ENCODE data around the gene BICD1. TPM values are rescaled to one million over a fixed set of nuclear protein-coding genes. Genes with fewer than 3 reads are reported as not detected.

BICD1 gene
- total RNA-seq, 1 donor from 2014 or later = 49.5 TPM

DNA sequence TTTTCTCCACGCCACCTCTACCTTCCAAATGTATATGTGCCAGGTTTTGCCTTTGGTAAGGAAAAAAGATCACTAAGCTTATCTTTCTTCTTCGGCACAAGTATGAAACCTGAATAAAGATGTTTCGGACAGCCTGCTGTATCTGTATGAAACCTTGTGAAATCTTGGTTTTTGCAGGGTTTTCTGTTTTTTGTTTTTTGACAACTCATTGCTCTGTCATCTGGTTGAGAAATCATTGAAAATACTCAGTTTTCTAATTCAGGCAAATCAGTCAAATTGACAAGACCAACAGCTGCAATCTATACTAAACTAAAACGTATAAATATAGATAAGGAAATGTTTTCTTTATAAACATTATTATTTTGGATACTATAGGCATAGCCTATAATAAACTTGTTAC is 229.6 kb downstream of the BICD1 start:
- H3K4me1 Mint-ChIP-seq = no peaks in the 10 kb centered on the region
- TF ChIP-seq, protein P1, sequence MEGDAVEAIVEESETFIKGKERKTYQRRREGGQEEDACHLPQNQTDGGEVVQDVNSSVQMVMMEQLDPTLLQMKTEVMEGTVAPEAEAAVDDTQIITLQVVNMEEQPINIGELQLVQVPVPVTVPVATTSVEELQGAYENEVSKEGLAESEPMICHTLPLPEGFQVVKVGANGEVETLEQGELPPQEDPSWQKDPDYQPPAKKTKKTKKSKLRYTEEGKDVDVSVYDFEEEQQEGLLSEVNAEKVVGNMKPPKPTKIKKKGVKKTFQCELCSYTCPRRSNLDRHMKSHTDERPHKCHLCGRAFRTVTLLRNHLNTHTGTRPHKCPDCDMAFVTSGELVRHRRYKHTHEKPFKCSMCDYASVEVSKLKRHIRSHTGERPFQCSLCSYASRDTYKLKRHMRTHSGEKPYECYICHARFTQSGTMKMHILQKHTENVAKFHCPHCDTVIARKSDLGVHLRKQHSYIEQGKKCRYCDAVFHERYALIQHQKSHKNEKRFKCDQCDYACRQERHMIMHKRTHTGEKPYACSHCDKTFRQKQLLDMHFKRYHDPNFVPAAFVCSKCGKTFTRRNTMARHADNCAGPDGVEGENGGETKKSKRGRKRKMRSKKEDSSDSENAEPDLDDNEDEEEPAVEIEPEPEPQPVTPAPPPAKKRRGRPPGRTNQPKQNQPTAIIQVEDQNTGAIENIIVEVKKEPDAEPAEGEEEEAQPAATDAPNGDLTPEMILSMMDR (conservative IDR thresholded peaks at IDR 0.05) = no peak
- no peak overlapping the region for H3K4me3 Mint-ChIP-seq
- H3K9me3 Mint-ChIP-seq = no peaks in the 10 kb centered on the region
- no peak overlapping the region for H3K27ac Mint-ChIP-seq (ENCODE audit: unreplicated experiment)
- H3K27me3 Mint-ChIP-seq (ENCODE audit: low read depth) = no peaks in the 10 kb centered on the region
- DNase-seq (ENCODE audit: low read depth, low spot score) = no peak
- H3K36me3 Mint-ChIP-seq (ENCODE audit: low read depth) = peaks cover 3% of the 10 kb centered on the region

DNA sequence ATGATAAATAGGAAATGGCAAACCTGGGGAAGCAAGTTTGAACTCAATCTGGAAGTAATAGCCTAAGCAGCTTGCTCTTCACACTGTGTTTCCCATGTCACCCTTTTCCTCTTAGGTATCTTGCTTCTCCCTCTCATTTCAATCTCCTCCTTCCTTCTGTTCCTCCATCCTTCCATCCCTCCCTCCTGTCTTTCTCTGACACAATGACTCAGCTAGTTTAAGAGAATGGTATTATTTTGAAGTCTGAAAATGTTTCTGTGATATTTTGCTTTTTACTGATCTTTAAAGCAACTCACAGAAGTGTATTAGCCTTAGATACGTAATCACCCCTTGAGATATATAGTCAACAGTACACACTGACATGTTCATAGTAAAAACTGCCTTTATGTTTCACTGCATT is 236.8 kb downstream of the BICD1 start:
- Mint-ChIP-seq H3K27ac (ENCODE audit: unreplicated experiment) (peak overlapping the region; percentile 71), H3K9me3 (no peaks in the 10 kb centered on the region), H3K4me1 (no peaks in the 10 kb centered on the region), H3K36me3 (ENCODE audit: low read depth) (peaks cover 3% of the 10 kb centered on the region), H3K27me3 (ENCODE audit: low read depth) (no peaks in the 10 kb centered on the region), H3K4me3 (no peak overlapping the region)
- no peak for DNase-seq (ENCODE audit: low read depth, low spot score)
- TF ChIP-seq, protein P1 (conservative IDR thresholded peaks at IDR 0.05) = no peak

GRCh38 chr12:32344047-32344446 is 237.4 kb downstream of the BICD1 start:
- Mint-ChIP-seq H3K9me3 (no peaks in the 10 kb centered on the region), H3K36me3 (ENCODE audit: low read depth) (peaks cover 3% of the 10 kb centered on the region), H3K4me3 (no peak overlapping the region), H3K27ac (ENCODE audit: unreplicated experiment) (no peak overlapping the region), H3K4me1 (no peaks in the 10 kb centered on the region), H3K27me3 (ENCODE audit: low read depth) (no peaks in the 10 kb centered on the region)
- DNase-seq (ENCODE audit: low read depth, low spot score) = no peak
- TF ChIP-seq, protein P1 (conservative IDR thresholded peaks at IDR 0.05) = no peak

DNA sequence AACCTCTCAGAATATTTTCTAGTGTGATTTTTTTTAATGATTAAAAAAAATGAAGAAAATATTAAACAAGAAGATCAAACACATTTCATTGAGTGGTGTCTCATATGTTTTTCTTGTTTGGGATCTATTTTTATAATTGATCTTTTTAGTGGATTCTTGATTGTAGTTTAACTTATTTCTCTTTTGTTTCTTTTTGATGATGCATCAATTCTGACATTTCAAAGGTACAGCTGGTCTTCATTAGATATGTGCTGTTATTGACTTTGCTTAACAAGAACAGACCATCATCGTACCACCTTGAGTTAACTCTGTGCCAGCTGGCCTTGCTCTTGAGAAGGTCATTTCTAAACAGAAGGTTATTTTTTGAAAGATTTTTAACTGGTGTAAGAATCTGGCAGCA is 246.9 kb downstream of the BICD1 start:
- Mint-ChIP-seq H3K27ac (ENCODE audit: unreplicated experiment) (no peak overlapping the region), H3K4me1 (no peaks in the 10 kb centered on the region), H3K9me3 (no peaks in the 10 kb centered on the region), H3K36me3 (ENCODE audit: low read depth) (peaks cover 3% of the 10 kb centered on the region), H3K27me3 (ENCODE audit: low read depth) (no peaks in the 10 kb centered on the region), H3K4me3 (no peak overlapping the region)
- no peak for DNase-seq (ENCODE audit: low read depth, low spot score)
- TF ChIP-seq, protein P1 (conservative IDR thresholded peaks at IDR 0.05) = no peak

GRCh38 chr12:32357601-32358249 is 251.1 kb downstream of the BICD1 start:
- Mint-ChIP-seq H3K4me3 (no peak overlapping the region), H3K4me1 (no peaks in the 10 kb centered on the region), H3K27ac (ENCODE audit: unreplicated experiment) (no peak overlapping the region), H3K36me3 (ENCODE audit: low read depth) (no peaks in the 10 kb centered on the region), H3K9me3 (no peaks in the 10 kb centered on the region), H3K27me3 (ENCODE audit: low read depth) (no peaks in the 10 kb centered on the region)
- TF ChIP-seq, protein P1 (conservative IDR thresholded peaks at IDR 0.05) = no peak
- DNase-seq (ENCODE audit: low read depth, low spot score) = no peak
